ENCODE measurements around the gene PMPCB.
A peak's percentile ranks its signal among the peaks of the same experiment; 100 is the strongest.

The PMPCB gene

DNA sequence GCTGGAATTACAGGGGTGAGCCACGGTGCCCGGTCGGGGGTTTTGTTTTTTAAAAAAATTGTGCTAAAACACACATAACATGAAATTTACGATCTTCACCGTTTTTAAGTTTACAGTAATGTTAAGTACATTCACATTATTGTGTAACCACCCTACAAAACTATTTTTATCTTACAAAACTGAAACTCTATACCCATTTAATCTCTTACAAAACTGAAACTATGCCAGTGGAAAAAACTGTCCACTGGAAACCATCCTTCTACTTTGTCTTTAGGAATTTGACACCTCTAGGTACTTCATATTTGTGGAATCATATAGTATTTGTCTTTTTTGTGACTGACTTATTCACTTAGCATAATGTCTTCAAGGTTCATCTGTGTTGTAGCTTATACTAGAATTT is 49.2 kb downstream of the PMPCB start:
- no peak for DNase-seq
- Mint-ChIP-seq H3K4me1 (ENCODE audit: low read depth) (peaks cover 61% of the 10 kb centered on the region), H3K4me3 (peak overlapping the region; percentile 100), H3K27me3 (no peaks in the 10 kb centered on the region), H3K9me3 (no peaks in the 10 kb centered on the region), H3K36me3 (ENCODE audit: low read depth) (peaks cover 71% of the 10 kb centered on the region), H3K27ac (peak overlapping the region; percentile 100)

DNA sequence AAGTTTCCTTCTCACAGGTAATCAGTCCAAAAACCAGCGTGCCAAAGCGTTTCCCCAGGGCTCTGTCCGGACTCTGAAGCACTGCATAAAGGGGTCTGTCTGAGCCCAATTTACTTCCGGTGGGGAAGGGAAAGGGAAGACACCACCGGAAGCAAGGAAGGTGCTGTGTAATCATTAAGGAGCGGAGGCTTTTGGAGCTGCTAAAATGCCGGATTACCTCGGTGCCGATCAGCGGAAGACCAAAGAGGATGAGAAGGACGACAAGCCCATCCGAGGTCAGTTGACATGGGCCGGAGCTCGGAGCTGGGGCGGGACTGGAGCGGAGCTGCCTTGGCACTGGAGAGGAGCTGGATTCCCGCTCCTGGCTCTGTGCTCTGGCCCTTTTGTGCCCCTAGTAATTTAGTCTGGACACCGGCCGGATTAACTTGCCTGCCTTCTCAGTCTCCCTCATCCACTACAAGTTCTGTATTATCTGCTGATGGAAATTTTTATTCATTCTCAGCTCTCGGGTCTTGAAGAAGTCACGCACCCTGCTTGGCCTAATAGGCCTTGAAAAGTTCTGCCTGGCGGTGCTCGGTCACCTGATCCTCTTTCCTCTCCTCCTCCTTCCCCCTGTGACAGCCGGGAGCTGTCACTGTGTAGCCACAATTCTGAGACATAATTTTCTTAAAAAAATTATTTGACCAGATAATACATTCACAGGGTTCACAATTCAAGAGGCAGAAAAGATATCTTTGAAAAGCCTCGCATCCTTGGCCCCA is 50.5 kb downstream of the PMPCB start, which contains the start of gene PSMC2:
TSS of gene PSMC2 (plus strand) at position 137 of the 761 bp plus-strand sequence. CDS start at position 206, 69 bp downstream.
- H3K36me3 Mint-ChIP-seq (ENCODE audit: low read depth), result peaks cover 69% of the 10 kb centered on the region
- H3K4me1 Mint-ChIP-seq (ENCODE audit: low read depth), result peaks cover 65% of the 10 kb centered on the region
- H3K27me3 Mint-ChIP-seq, result no peaks in the 10 kb centered on the region
- peak within 1 kb of the TSS; percentile 100 for H3K27ac Mint-ChIP-seq
- H3K9me3 Mint-ChIP-seq, result no peaks in the 10 kb centered on the region
- peak within 1 kb of the TSS; percentile 100 for H3K4me3 Mint-ChIP-seq
- DNase-seq, result peak; percentile 85

- Mint-ChIP-seq H3K4me3 (peak overlapping the region; percentile 100), H3K27me3 (no peaks in the 10 kb centered on the region), H3K4me1 (ENCODE audit: low read depth) (peaks cover 67% of the 10 kb centered on the region)
Observed at GRCh38 chr7:103348452-103348851, 51.2 kb downstream of the PMPCB start.

DNA sequence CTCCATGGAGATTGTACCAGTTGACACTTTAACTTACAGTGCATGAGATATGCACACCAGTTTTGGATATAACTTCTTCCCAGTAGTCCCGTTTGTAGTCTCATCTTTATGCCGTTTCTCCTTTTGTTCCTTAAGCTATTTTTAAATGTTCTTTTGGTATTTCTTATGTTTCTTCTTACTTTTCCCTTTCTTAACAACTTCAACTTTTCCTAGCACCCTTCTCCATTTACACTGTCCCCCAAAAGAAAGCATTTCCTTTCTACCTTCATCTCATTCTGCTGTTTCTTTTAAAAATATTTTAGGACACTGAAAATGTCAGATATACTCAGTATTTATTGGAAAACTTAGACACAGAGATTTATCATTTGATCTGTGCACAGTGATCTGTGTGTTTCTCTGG is 51.7 kb downstream of the PMPCB start:
- H3K27ac Mint-ChIP-seq, result peak overlapping the region; percentile 92
- peaks cover 69% of the 10 kb centered on the region for H3K36me3 Mint-ChIP-seq (ENCODE audit: low read depth)
- no peak for DNase-seq

More at GRCh38 chr7:103348452-103348851, 51.2 kb downstream of the PMPCB start:
- Mint-ChIP-seq H3K9me3 (no peaks in the 10 kb centered on the region), H3K36me3 (ENCODE audit: low read depth) (peaks cover 69% of the 10 kb centered on the region), H3K27ac (peak overlapping the region; percentile 100)
- no peak for DNase-seq

DNA sequence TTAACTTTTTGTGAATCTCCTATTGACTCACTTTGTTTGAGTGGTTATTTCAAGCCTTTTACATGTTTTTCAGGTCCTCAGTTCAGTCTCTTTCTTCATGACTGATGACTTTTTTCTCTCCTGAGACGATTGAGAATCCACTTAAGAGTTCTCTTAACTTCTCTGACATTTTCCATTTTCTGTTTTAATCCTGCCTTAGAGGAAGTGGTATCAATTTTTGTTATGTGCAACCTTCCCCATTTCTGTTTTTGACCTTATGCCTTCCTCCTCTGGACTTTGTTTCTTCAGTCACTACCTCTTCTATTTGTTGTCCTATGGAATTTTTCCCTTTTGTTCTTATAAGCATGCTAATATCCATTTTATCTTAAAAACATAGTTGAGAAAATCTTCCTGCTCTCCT is 52.6 kb downstream of the PMPCB start:
- H3K36me3 Mint-ChIP-seq (ENCODE audit: low read depth), result peaks cover 69% of the 10 kb centered on the region

More for the DNA sequence above, 51.7 kb downstream of the PMPCB start:
- H3K27me3 Mint-ChIP-seq, result no peaks in the 10 kb centered on the region
- no peaks in the 10 kb centered on the region for H3K9me3 Mint-ChIP-seq
- H3K4me1 Mint-ChIP-seq (ENCODE audit: low read depth), result peaks cover 71% of the 10 kb centered on the region
- peak overlapping the region; percentile 100 for H3K4me3 Mint-ChIP-seq

More for the DNA sequence above, 52.6 kb downstream of the PMPCB start:
- Mint-ChIP-seq H3K4me1 (ENCODE audit: low read depth) (peaks cover 72% of the 10 kb centered on the region), H3K9me3 (no peaks in the 10 kb centered on the region), H3K27me3 (no peaks in the 10 kb centered on the region), H3K27ac (peak overlapping the region; percentile 92), H3K4me3 (peak overlapping the region; percentile 100)
- no peak for DNase-seq
